ENCODE results near the gene FOXP3.

DNA sequence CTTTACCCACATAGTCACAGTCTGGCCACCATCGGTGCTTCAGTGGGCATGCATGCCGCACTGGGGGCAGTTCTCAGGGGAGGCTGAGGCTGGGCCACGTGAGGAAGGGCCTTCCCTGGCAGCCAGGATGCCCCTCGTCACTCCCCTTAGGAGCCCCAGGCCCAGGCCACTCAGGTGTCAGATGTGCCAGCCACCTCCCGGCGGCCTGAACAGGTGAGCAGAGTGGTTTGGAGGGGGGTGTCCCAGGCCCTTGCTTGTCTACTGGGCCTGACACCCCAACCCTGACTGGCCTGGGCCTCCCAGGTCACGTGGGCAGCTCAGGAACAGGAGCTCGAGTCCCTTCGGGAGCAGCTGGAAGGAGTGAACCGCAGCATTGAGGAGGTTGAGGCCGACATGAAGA is 17.2 kb downstream of the FOXP3 start:
- TF ChIP-seq RAD21 (IDR thresholded peaks at IDR 0.05 in 1 of 2, conservative IDR thresholded peaks at IDR 0.05 in 1 of 2; ENCODE audit: low read depth in 2 of 2, low read length in 2 of 2) (no peak), HDAC2 (IDR thresholded peaks at IDR 0.05; ENCODE audit: borderline replicate concordance in 1 of 2, low read depth in 2 of 2, low read length in 2 of 2) (no peak), RFX5 (IDR thresholded peaks at IDR 0.05; ENCODE audit: borderline replicate concordance, low read depth, low read length) (no peak), TAF1 (IDR thresholded peaks at IDR 0.05; ENCODE audit: low read depth, low read length) (no peak), POLR2A (IDR thresholded peaks at IDR 0.05; ENCODE audit: control extremely low read depth in 1 of 2, low read depth in 2 of 2, low read length in 2 of 2) (no peak), ASH2L (IDR thresholded peaks at IDR 0.05; ENCODE audit: low read length) (no peak), JUND (IDR thresholded peaks at IDR 0.05; ENCODE audit: low read length) (no peak), BCL11A (IDR thresholded peaks at IDR 0.05; ENCODE audit: low read depth in 2 of 2, low read length in 2 of 2) (no peak), ZNF274 (IDR thresholded peaks at IDR 0.05; ENCODE audit: borderline replicate concordance, extremely low read depth, low read length) (no peak), TCF12 (IDR thresholded peaks at IDR 0.05; ENCODE audit: low read depth, low read length) (no peak), BRCA1 (IDR thresholded peaks at IDR 0.05; ENCODE audit: low read depth, low read length) (no peak), SP2 (IDR thresholded peaks at IDR 0.05; ENCODE audit: low read length) (no peak), NANOG (IDR thresholded peaks at IDR 0.05; ENCODE audit: insufficient read depth, low read depth, low read length, poor library complexity, severe bottlenecking) (no peak)
- TF ChIP-seq, protein P1, sequence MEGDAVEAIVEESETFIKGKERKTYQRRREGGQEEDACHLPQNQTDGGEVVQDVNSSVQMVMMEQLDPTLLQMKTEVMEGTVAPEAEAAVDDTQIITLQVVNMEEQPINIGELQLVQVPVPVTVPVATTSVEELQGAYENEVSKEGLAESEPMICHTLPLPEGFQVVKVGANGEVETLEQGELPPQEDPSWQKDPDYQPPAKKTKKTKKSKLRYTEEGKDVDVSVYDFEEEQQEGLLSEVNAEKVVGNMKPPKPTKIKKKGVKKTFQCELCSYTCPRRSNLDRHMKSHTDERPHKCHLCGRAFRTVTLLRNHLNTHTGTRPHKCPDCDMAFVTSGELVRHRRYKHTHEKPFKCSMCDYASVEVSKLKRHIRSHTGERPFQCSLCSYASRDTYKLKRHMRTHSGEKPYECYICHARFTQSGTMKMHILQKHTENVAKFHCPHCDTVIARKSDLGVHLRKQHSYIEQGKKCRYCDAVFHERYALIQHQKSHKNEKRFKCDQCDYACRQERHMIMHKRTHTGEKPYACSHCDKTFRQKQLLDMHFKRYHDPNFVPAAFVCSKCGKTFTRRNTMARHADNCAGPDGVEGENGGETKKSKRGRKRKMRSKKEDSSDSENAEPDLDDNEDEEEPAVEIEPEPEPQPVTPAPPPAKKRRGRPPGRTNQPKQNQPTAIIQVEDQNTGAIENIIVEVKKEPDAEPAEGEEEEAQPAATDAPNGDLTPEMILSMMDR (IDR thresholded peaks at IDR 0.05; ENCODE audit: control extremely low read depth in 1 of 3, insufficient read depth in 1 of 3, low read depth in 1 of 3, low read length in 3 of 3): no peak

Data from H1 (cell line).